ENCODE measurements around the gene ACTL7B.

Gene ACTL7B

GRCh38 chr9:108885643-108886348 is 30.0 kb upstream of the ACTL7B start:
- H3K4me3 ChIP-seq (ENCODE audit: low read depth in 1 of 2, low read length in 2 of 2), result no peak overlapping the region
- peaks cover 21 to 46% of the 10 kb centered on the region in 2 donors for H3K36me3 ChIP-seq (ENCODE audit: control insufficient read depth in 1 of 2, insufficient read depth in 2 of 2, low read length in 2 of 2)
- no peaks in the 10 kb centered on the region for H3K27me3 ChIP-seq (ENCODE audit: low read depth, low read length)
- no peaks in the 10 kb centered on the region for H3K9me3 ChIP-seq (ENCODE audit: control insufficient read depth in 1 of 2, low read length in 2 of 2)
- no peak overlapping the region for H3K27ac ChIP-seq (ENCODE audit: low read length)
- H3K4me1 ChIP-seq (ENCODE audit: control insufficient read depth in 1 of 2, insufficient read depth in 2 of 2, low read length in 2 of 2), result peaks cover 0 to 3% of the 10 kb centered on the region in 2 donors

- Histone ChIP-seq H3K27ac (ENCODE audit: low read length) (no peak overlapping the region), H3K36me3 (ENCODE audit: control insufficient read depth in 1 of 2, insufficient read depth in 2 of 2, low read length in 2 of 2) (peaks cover 21 to 48% of the 10 kb centered on the region in 2 donors), H3K4me1 (ENCODE audit: control insufficient read depth in 1 of 2, insufficient read depth in 2 of 2, low read length in 2 of 2) (peaks cover 0 to 3% of the 10 kb centered on the region in 2 donors), H3K9me3 (ENCODE audit: control insufficient read depth in 1 of 2, low read length in 2 of 2) (no peaks in the 10 kb centered on the region), H3K4me3 (ENCODE audit: low read depth in 1 of 2, low read length in 2 of 2) (no peak overlapping the region), H3K27me3 (ENCODE audit: low read depth, low read length) (no peaks in the 10 kb centered on the region)
Observed at GRCh38 chr9:108884701-108885100, 28.9 kb upstream of the ACTL7B start.

- Histone ChIP-seq H3K9me3 (ENCODE audit: control insufficient read depth in 1 of 2, low read length in 2 of 2) (no peaks in the 10 kb centered on the region), H3K27ac (ENCODE audit: low read length) (no peak overlapping the region), H3K4me1 (ENCODE audit: control insufficient read depth in 1 of 2, insufficient read depth in 2 of 2, low read length in 2 of 2) (peaks cover 0 to 3% of the 10 kb centered on the region in 2 donors), H3K36me3 (ENCODE audit: control insufficient read depth in 1 of 2, insufficient read depth in 2 of 2, low read length in 2 of 2) (peaks cover 16 to 51% of the 10 kb centered on the region in 2 donors), H3K27me3 (ENCODE audit: low read depth, low read length) (no peaks in the 10 kb centered on the region), H3K4me3 (ENCODE audit: low read depth in 1 of 2, low read length in 2 of 2) (no peak overlapping the region)
Observed at GRCh38 chr9:108883085-108883484, 27.3 kb upstream of the ACTL7B start.

GRCh38 chr9:108882052-108882888 is 26.5 kb upstream of the ACTL7B start:
- H3K9me3 ChIP-seq (ENCODE audit: control insufficient read depth in 1 of 2, low read length in 2 of 2), result no peaks in the 10 kb centered on the region
- no peak overlapping the region for H3K27ac ChIP-seq (ENCODE audit: low read length)
- no peaks in the 10 kb centered on the region for H3K27me3 ChIP-seq (ENCODE audit: low read depth, low read length)
- H3K4me1 ChIP-seq (ENCODE audit: control insufficient read depth in 1 of 2, insufficient read depth in 2 of 2, low read length in 2 of 2), result peaks cover 0 to 3% of the 10 kb centered on the region in 2 donors
- no peak overlapping the region for H3K4me3 ChIP-seq (ENCODE audit: low read depth in 1 of 2, low read length in 2 of 2)
- H3K36me3 ChIP-seq (ENCODE audit: control insufficient read depth in 1 of 2, insufficient read depth in 2 of 2, low read length in 2 of 2), result peaks cover 23 to 54% of the 10 kb centered on the region in 2 donors

GRCh38 chr9:108880738-108881316 is 25.0 kb upstream of the ACTL7B start:
- Histone ChIP-seq H3K4me1 (ENCODE audit: control insufficient read depth in 1 of 2, insufficient read depth in 2 of 2, low read length in 2 of 2) (peaks cover 0 to 3% of the 10 kb centered on the region in 2 donors), H3K9me3 (ENCODE audit: control insufficient read depth in 1 of 2, low read length in 2 of 2) (no peaks in the 10 kb centered on the region), H3K4me3 (ENCODE audit: low read depth in 1 of 2, low read length in 2 of 2) (no peak overlapping the region), H3K27me3 (ENCODE audit: low read depth, low read length) (no peaks in the 10 kb centered on the region), H3K36me3 (ENCODE audit: control insufficient read depth in 1 of 2, insufficient read depth in 2 of 2, low read length in 2 of 2) (peaks cover 30 to 68% of the 10 kb centered on the region in 2 donors), H3K27ac (ENCODE audit: low read length) (no peak overlapping the region)

- no peak overlapping the region for H3K4me3 ChIP-seq (ENCODE audit: low read depth in 1 of 2, low read length in 2 of 2)
- no peaks in the 10 kb centered on the region for H3K27me3 ChIP-seq (ENCODE audit: low read depth, low read length)
- H3K36me3 ChIP-seq (ENCODE audit: control insufficient read depth in 1 of 2, insufficient read depth in 2 of 2, low read length in 2 of 2), result peaks cover 55 to 95% of the 10 kb centered on the region in 2 donors
- H3K4me1 ChIP-seq (ENCODE audit: control insufficient read depth in 1 of 2, insufficient read depth in 2 of 2, low read length in 2 of 2), result no peaks in the 10 kb centered on the region
- H3K9me3 ChIP-seq (ENCODE audit: control insufficient read depth in 1 of 2, low read length in 2 of 2), result no peaks in the 10 kb centered on the region
- H3K27ac ChIP-seq (ENCODE audit: low read length), result no peak overlapping the region
Observed at GRCh38 chr9:108877524-108877923, 21.7 kb upstream of the ACTL7B start.

- no peak overlapping the region for H3K27ac ChIP-seq (ENCODE audit: low read length)
- no peak overlapping the region for H3K4me3 ChIP-seq (ENCODE audit: low read depth in 1 of 2, low read length in 2 of 2)
- peaks cover 49 to 94% of the 10 kb centered on the region in 2 donors for H3K36me3 ChIP-seq (ENCODE audit: control insufficient read depth in 1 of 2, insufficient read depth in 2 of 2, low read length in 2 of 2)
- no peaks in the 10 kb centered on the region for H3K27me3 ChIP-seq (ENCODE audit: low read depth, low read length)
- no peaks in the 10 kb centered on the region for H3K4me1 ChIP-seq (ENCODE audit: control insufficient read depth in 1 of 2, insufficient read depth in 2 of 2, low read length in 2 of 2)
- no peaks in the 10 kb centered on the region for H3K9me3 ChIP-seq (ENCODE audit: control insufficient read depth in 1 of 2, low read length in 2 of 2)
Observed at GRCh38 chr9:108876425-108876824, 20.6 kb upstream of the ACTL7B start.

- H3K27ac ChIP-seq (ENCODE audit: low read length), result no peak overlapping the region
- H3K27me3 ChIP-seq (ENCODE audit: low read depth, low read length), result no peaks in the 10 kb centered on the region
- no peak overlapping the region for H3K4me3 ChIP-seq (ENCODE audit: low read depth in 1 of 2, low read length in 2 of 2)
- peaks cover 43 to 87% of the 10 kb centered on the region in 2 donors for H3K36me3 ChIP-seq (ENCODE audit: control insufficient read depth in 1 of 2, insufficient read depth in 2 of 2, low read length in 2 of 2)
- no peaks in the 10 kb centered on the region for H3K4me1 ChIP-seq (ENCODE audit: control insufficient read depth in 1 of 2, insufficient read depth in 2 of 2, low read length in 2 of 2)
- H3K9me3 ChIP-seq (ENCODE audit: control insufficient read depth in 1 of 2, low read length in 2 of 2), result no peaks in the 10 kb centered on the region
Observed at GRCh38 chr9:108874058-108874788, 18.4 kb upstream of the ACTL7B start.

- H3K4me1 ChIP-seq (ENCODE audit: control insufficient read depth in 1 of 2, insufficient read depth in 2 of 2, low read length in 2 of 2), result no peaks in the 10 kb centered on the region
- peaks cover 20 to 53% of the 10 kb centered on the region in 2 donors for H3K36me3 ChIP-seq (ENCODE audit: control insufficient read depth in 1 of 2, insufficient read depth in 2 of 2, low read length in 2 of 2)
- no peaks in the 10 kb centered on the region for H3K27me3 ChIP-seq (ENCODE audit: low read depth, low read length)
- no peaks in the 10 kb centered on the region for H3K9me3 ChIP-seq (ENCODE audit: control insufficient read depth in 1 of 2, low read length in 2 of 2)
- H3K27ac ChIP-seq (ENCODE audit: low read length), result no peak overlapping the region
- no peak overlapping the region for H3K4me3 ChIP-seq (ENCODE audit: low read depth in 1 of 2, low read length in 2 of 2)
Observed at GRCh38 chr9:108869092-108869725, 13.4 kb upstream of the ACTL7B start.

GRCh38 chr9:108867829-108868228 is 12.0 kb upstream of the ACTL7B start:
- peaks cover 9 to 40% of the 10 kb centered on the region in 2 donors for H3K36me3 ChIP-seq (ENCODE audit: control insufficient read depth in 1 of 2, insufficient read depth in 2 of 2, low read length in 2 of 2)
- no peaks in the 10 kb centered on the region for H3K27me3 ChIP-seq (ENCODE audit: low read depth, low read length)
- no peaks in the 10 kb centered on the region for H3K9me3 ChIP-seq (ENCODE audit: control insufficient read depth in 1 of 2, low read length in 2 of 2)
- H3K4me1 ChIP-seq (ENCODE audit: control insufficient read depth in 1 of 2, insufficient read depth in 2 of 2, low read length in 2 of 2), result no peaks in the 10 kb centered on the region
- H3K27ac ChIP-seq (ENCODE audit: low read length), result no peak overlapping the region
- H3K4me3 ChIP-seq (ENCODE audit: low read depth in 1 of 2, low read length in 2 of 2), result no peak overlapping the region

All from muscle layer of duodenum (tissue), 2 donors.